Mesenchymal stem cell (in vitro differentiated cells and primary cell): Measurements from ENCODE around the gene TPM3.
"Not testable (repeated sequence)": the region's sequence is repeated elsewhere in the genome, so short reads cannot be mapped to it uniquely, and the experiment has no call there.

Source experiments
- DNase-seq: peaks from one replicate; pipeline ENCODE4 v3.0.0-alpha.2; 2013
- H2AFZ ChIP-seq: one replicate; pipeline ENCODE4 v1.6.1; 2013; ENCODE audit warnings: low read depth, mild to moderate bottlenecking, control low read depth, inconsistent platforms, low read length, moderate library complexity
- H2AK5ac ChIP-seq: 2 replicates; pipeline ENCODE4 v1.6.1; 2013; ENCODE audit warnings: low read length, moderate library complexity, mild to moderate bottlenecking, inconsistent platforms; ENCODE audit not compliant: severe bottlenecking
- H2BK120ac ChIP-seq: one replicate; pipeline ENCODE4 v1.6.1; 2013; ENCODE audit warnings: low read depth, mild to moderate bottlenecking, inconsistent platforms, low read length, moderate library complexity
- H2BK12ac ChIP-seq, 2 experiments: one replicate each; pipeline ENCODE4 v1.6.1; 2013; ENCODE audit warnings: inconsistent platforms in 2 of 2, low read length in 2 of 2, mild to moderate bottlenecking in 2 of 2, moderate library complexity in 2 of 2, control low read depth in 1 of 2
- H2BK15ac ChIP-seq: one replicate; pipeline ENCODE4 v1.6.1; 2013; ENCODE audit warnings: mild to moderate bottlenecking, low read depth, inconsistent platforms; ENCODE audit not compliant: poor library complexity, severe bottlenecking
- H2BK5ac ChIP-seq: 2 replicates; pipeline ENCODE4 v1.6.1; 2013; ENCODE audit warnings: low read depth, mild to moderate bottlenecking, low read length, control low read depth, inconsistent platforms; ENCODE audit not compliant: poor library complexity, severe bottlenecking
- H3K14ac ChIP-seq, 2 experiments: one replicate each; pipeline ENCODE4 v1.6.1; 2013; ENCODE audit warnings: inconsistent platforms in 2 of 2, low read length in 2 of 2, control low read depth in 1 of 2, mild to moderate bottlenecking in 1 of 2, moderate library complexity in 1 of 2
- H3K18ac ChIP-seq, 2 experiments: one replicate each; pipeline ENCODE4 v1.6.1; 2013; ENCODE audit warnings: inconsistent platforms in 2 of 2, low read length in 2 of 2, control low read depth in 1 of 2, low read depth in 1 of 2, mild to moderate bottlenecking in 1 of 2
- H3K23ac ChIP-seq, 2 experiments: one replicate each; pipeline ENCODE4 v1.6.1; 2013; ENCODE audit warnings: inconsistent platforms in 2 of 2, low read length in 2 of 2, mild to moderate bottlenecking in 2 of 2, moderate library complexity in 2 of 2, control low read depth in 1 of 2
- H3K27ac ChIP-seq: 2 replicates; pipeline ENCODE4 v1.5.1; 2013; ENCODE audit warnings: mild to moderate bottlenecking, moderate library complexity, low read length, control low read depth, inconsistent platforms; ENCODE audit not compliant: poor library complexity, severe bottlenecking
- H3K27me3 ChIP-seq, 2 experiments: 2 replicates each; pipeline versions ENCODE4 v1.6.1 to v1.7.0; 2013; ENCODE audit warnings: low read length in 2 of 2, mild to moderate bottlenecking in 2 of 2, moderate library complexity in 2 of 2, control low read depth in 1 of 2, inconsistent platforms in 1 of 2; ENCODE audit not compliant: control insufficient read depth in 1 of 2, insufficient read depth in 1 of 2
- H3K36me3 ChIP-seq, 2 experiments: 2 replicates each; pipeline versions ENCODE4 v1.6.1 to v1.7.0; 2013; ENCODE audit warnings: low read length in 2 of 2, control low read depth in 1 of 2, inconsistent platforms in 1 of 2, low read depth in 1 of 2, mild to moderate bottlenecking in 1 of 2; ENCODE audit not compliant: insufficient read depth in 2 of 2, control insufficient read depth in 1 of 2
- H3K4ac ChIP-seq, 2 experiments: one replicate each; pipeline ENCODE4 v1.6.1; 2013; ENCODE audit warnings: inconsistent platforms in 2 of 2, low read length in 2 of 2, mild to moderate bottlenecking in 2 of 2, moderate library complexity in 2 of 2, control low read depth in 1 of 2, low read depth in 1 of 2
- H3K4me1 ChIP-seq: 2 replicates; pipeline ENCODE4 v1.6.1; 2013; ENCODE audit warnings: low read depth, low read length, control low read depth; ENCODE audit not compliant: control insufficient read depth, insufficient read depth
- H3K4me2 ChIP-seq: 2 replicates; pipeline ENCODE4 v1.6.1; 2013; ENCODE audit warnings: low read length, mild to moderate bottlenecking, inconsistent platforms; ENCODE audit not compliant: poor library complexity, severe bottlenecking
- H3K4me3 ChIP-seq, 2 experiments: 2 replicates each; pipeline versions ENCODE4 v1.5.1 to v1.7.0; 2013; ENCODE audit warnings: low read length in 2 of 2, mild to moderate bottlenecking in 2 of 2, control low read depth in 1 of 2, low read depth in 1 of 2; ENCODE audit not compliant: insufficient read depth in 1 of 2
- H3K79me1 ChIP-seq: replicated peaks from 2 replicates; pipeline ENCODE4 v1.6.1; 2013; ENCODE audit warnings: mild to moderate bottlenecking, control low read depth, low read length, inconsistent platforms; ENCODE audit not compliant: poor library complexity, severe bottlenecking
- H3K9ac ChIP-seq: 2 replicates; pipeline ENCODE4 v1.7.0; 2013; ENCODE audit warnings: mild to moderate bottlenecking, low read length, moderate library complexity
- H3K9me3 ChIP-seq: 2 replicates; pipeline ENCODE4 v1.7.0; 2013; ENCODE audit warnings: mild to moderate bottlenecking, low read length; ENCODE audit not compliant: control insufficient read depth
- H4K8ac ChIP-seq: one replicate; pipeline ENCODE4 v1.6.1; 2013; ENCODE audit warnings: inconsistent platforms, mild to moderate bottlenecking, low read length, moderate library complexity
- H4K91ac ChIP-seq: one replicate; pipeline ENCODE4 v1.6.1; 2013; ENCODE audit warnings: mild to moderate bottlenecking, low read length, inconsistent platforms
- WGBS: methylation state at CpG from one replicate; pipeline ENCODE4 v1.1.7; 2013; ENCODE audit warnings: mixed read lengths; 5-methylcytosine and 5-hydroxymethylcytosine counted together

TPM3 gene

DNA sequence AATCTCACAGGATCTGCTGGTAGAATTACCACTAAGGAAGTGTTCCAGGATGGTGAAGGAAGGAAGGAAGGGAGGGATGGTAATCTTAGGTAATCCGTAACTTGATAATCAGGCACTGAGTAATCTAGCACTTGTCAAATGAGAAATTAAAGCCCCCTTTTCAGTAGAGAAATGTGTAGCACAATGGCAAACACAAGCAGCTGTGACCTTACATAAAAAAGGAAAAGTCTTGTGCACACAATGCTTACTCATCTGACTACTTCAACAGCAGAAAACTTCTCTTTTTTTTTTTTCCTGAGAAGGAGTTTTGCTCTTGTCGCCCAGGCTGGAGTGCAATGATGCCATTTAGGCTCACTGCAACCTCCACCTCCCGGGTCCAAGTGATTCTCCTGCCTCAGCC lies 43.1 kb downstream of the TPM3 start:
- Histone ChIP-seq H3K4me1 (no peaks in the 10 kb centered on the region), H2BK15ac (no peak overlapping the region), H2AK5ac (no peak overlapping the region), H4K91ac (no peak overlapping the region), H3K36me3 (no peaks in the 10 kb centered on the region), H3K4ac (no peak overlapping the region), H2BK12ac (no peak overlapping the region), H3K27ac (no peak overlapping the region), H3K4me2 (no peak overlapping the region), H2BK120ac (no peak overlapping the region), H3K9me3 (no peaks in the 10 kb centered on the region), H4K8ac (no peak overlapping the region), H3K9ac (no peak overlapping the region), H3K18ac (no peak overlapping the region), H2AFZ (no peak overlapping the region), H3K23ac (no peak overlapping the region), H3K79me1 (no peaks in the 10 kb centered on the region), H2BK5ac (no peak overlapping the region), H3K14ac (no peak overlapping the region), H3K27me3 (no peaks in the 10 kb centered on the region), H3K4me3 (no peak overlapping the region)
- WGBS: 80% methylated on average over 3 of the region's 3 CpGs
- DNase-seq: no peak

GRCh38 chr1:154147505-154147904 lies 44.4 kb downstream of the TPM3 start:
- H4K8ac ChIP-seq, H2AK5ac ChIP-seq, H3K14ac ChIP-seq, H3K79me1 ChIP-seq, H2BK5ac ChIP-seq, H3K4me2 ChIP-seq, H2AFZ ChIP-seq, H2BK15ac ChIP-seq, H4K91ac ChIP-seq, H2BK12ac ChIP-seq, H3K27me3 ChIP-seq, H3K4ac ChIP-seq, H3K9ac ChIP-seq, H2BK120ac ChIP-seq, H3K36me3 ChIP-seq, H3K4me1 ChIP-seq, DNase-seq, H3K4me3 ChIP-seq, H3K9me3 ChIP-seq, H3K27ac ChIP-seq, H3K18ac ChIP-seq, H3K23ac ChIP-seq: not testable (repeated sequence)
- 95% methylated on average over 5 of the region's 5 CpGs for whole genome bisulfite sequencing

DNA sequence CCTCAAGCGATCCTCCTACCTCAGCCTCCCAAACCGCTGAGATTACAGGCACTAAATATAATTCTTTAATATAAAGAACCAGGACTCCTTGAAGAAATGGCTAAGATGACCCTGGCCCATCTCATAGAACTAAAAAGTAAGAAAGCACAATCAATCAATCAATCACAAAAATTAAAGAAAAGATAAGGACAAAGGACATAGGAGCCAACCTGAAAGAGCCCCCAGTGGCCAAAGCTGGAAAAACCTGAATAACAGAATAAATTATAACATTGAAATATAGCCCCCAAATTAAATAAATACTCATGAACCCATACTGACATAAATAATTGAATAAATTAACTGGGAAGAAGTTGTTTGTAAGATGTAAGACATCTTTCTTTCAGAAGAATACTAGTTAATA lies 45.9 kb downstream of the TPM3 start:
- H3K79me1 ChIP-seq: no peaks in the 10 kb centered on the region
- no peak for DNase-seq
- H2BK15ac ChIP-seq: no peak overlapping the region
- no peaks in the 10 kb centered on the region for H3K36me3 ChIP-seq
- no peaks in the 10 kb centered on the region for H3K9me3 ChIP-seq
- no peak overlapping the region for H3K9ac ChIP-seq
- H3K4ac ChIP-seq: no peak overlapping the region
- H2AK5ac ChIP-seq: no peak overlapping the region
- H3K4me3 ChIP-seq: no peak overlapping the region
- H2BK5ac ChIP-seq: no peak overlapping the region
- no peak overlapping the region for H2BK120ac ChIP-seq
- no peak overlapping the region for H3K27ac ChIP-seq
- no peak overlapping the region for H3K14ac ChIP-seq
- H4K91ac ChIP-seq: no peak overlapping the region
- no peak overlapping the region for H3K18ac ChIP-seq
- H3K23ac ChIP-seq: no peak overlapping the region
- no peaks in the 10 kb centered on the region for H3K4me1 ChIP-seq
- H3K27me3 ChIP-seq: no peaks in the 10 kb centered on the region
- 100% methylated on average over 1 of the region's 2 CpGs for WGBS
- no peak overlapping the region for H4K8ac ChIP-seq
- H2AFZ ChIP-seq: no peak overlapping the region
- H2BK12ac ChIP-seq: no peak overlapping the region
- H3K4me2 ChIP-seq: no peak overlapping the region

- no peaks in the 10 kb centered on the region for H3K27me3 ChIP-seq
- no peak overlapping the region for H3K14ac ChIP-seq
- no peak overlapping the region for H3K4me3 ChIP-seq
- no peak overlapping the region for H3K23ac ChIP-seq
- no peak overlapping the region for H3K9ac ChIP-seq
- H3K79me1 ChIP-seq: no peaks in the 10 kb centered on the region
- no peak overlapping the region for H2BK12ac ChIP-seq
- no peaks in the 10 kb centered on the region for H3K4me1 ChIP-seq
- no peak overlapping the region for H2AFZ ChIP-seq
- 89% methylated on average over 6 of the region's 6 CpGs for WGBS
- no peak overlapping the region for H4K91ac ChIP-seq
- no peak overlapping the region for H2BK15ac ChIP-seq
- H2BK5ac ChIP-seq: no peak overlapping the region
- no peaks in the 10 kb centered on the region for H3K36me3 ChIP-seq
- H3K27ac ChIP-seq: no peak overlapping the region
- no peak overlapping the region for H2AK5ac ChIP-seq
- no peak overlapping the region for H4K8ac ChIP-seq
- no peaks in the 10 kb centered on the region for H3K9me3 ChIP-seq
- DNase-seq: no peak
- H3K18ac ChIP-seq: no peak overlapping the region
- H3K4ac ChIP-seq: no peak overlapping the region
- H2BK120ac ChIP-seq: no peak overlapping the region
- no peak overlapping the region for H3K4me2 ChIP-seq
Observed at GRCh38 chr1:154142358-154142757, 49.5 kb downstream of the TPM3 start.
